Stimulated activated CD4-positive, alpha-beta T cell treated with anti-CD3 and anti-CD28 coated beads, Interleukin-4, amount 100 ng/mL, for 1 hour (primary cell): ENCODE measurements around the gene FIBIN.

Source experiments
- DNase-seq: peaks from one replicate; pipeline ENCODE4 v3.0.0-alpha.2; 2020

Gene FIBIN

GRCh38 chr11:27025312-27025955 is 31.5 kb downstream of the FIBIN start:
- DNase-seq: no peak

- DNase-seq: no peak
Observed at GRCh38 chr11:27025957-27026733, 32.2 kb downstream of the FIBIN start.

GRCh38 chr11:27028561-27028965 is 34.7 kb downstream of the FIBIN start:
- DNase-seq: no peak

- no peak for DNase-seq
Observed at GRCh38 chr11:27029966-27030365, 36.1 kb downstream of the FIBIN start.

GRCh38 chr11:27031754-27032153 is 37.8 kb downstream of the FIBIN start:
- no peak for DNase-seq

GRCh38 chr11:27039873-27040272 is 46.0 kb downstream of the FIBIN start:
- no peak for DNase-seq

GRCh38 chr11:27040302-27041115 is 46.6 kb downstream of the FIBIN start, which contains the start of gene BBOX1:
TSS of gene BBOX1 (plus strand) at chr11:27040815. CDS start at chr11:27055431, 14,616 bp downstream.
- no peak for DNase-seq

GRCh38 chr11:27041141-27041899 is 47.4 kb downstream of the FIBIN start:
- DNase-seq: no peak
